ENCODE data around the gene ZCCHC7. TPM values are rescaled to one million over a fixed set of nuclear protein-coding genes. Genes with fewer than 3 reads are reported as not detected.
A peak's percentile ranks its signal among the peaks of the same experiment; 100 is the strongest.

ZCCHC7 gene
- total and polyA plus RNA-seq, 4 donors = 7.7 to 28.0 (median 12.6) TPM

- DNase-seq (no peak), ATAC-seq (ENCODE audit: insufficient read depth, low FRiP score) (no peak)
- Histone ChIP-seq H3K4me1 (ENCODE audit: control insufficient read depth in 5 of 5, insufficient read depth in 5 of 5, low read length in 5 of 5) (no peaks in the 10 kb centered on the region), H3K27me3 (ENCODE audit: control insufficient read depth in 3 of 3, insufficient read depth in 3 of 3, low read length in 2 of 3) (no peaks in the 10 kb centered on the region), H3K36me3 (ENCODE audit: control insufficient read depth in 4 of 4, insufficient read depth in 4 of 4, low read length in 4 of 4) (no peaks in the 10 kb centered on the region), H3K27ac (ENCODE audit: low read depth in 1 of 2, low read length in 1 of 2) (no peak overlapping the region), H3K9me3 (ENCODE audit: control insufficient read depth in 4 of 4, insufficient read depth in 3 of 4, low read length in 3 of 4) (no peaks in the 10 kb centered on the region), H3K9ac (ENCODE audit: insufficient read depth in 1 of 2, low read length in 2 of 2) (no peak overlapping the region), H3K4me3 (no peak overlapping the region)
- 68 to 80% methylated on average over 4 of the region's 4 CpGs for WGBS, 2 donors
- no peak for TF ChIP-seq CTCF (IDR thresholded peaks at IDR 0.05; ENCODE audit: control extremely low read depth, extremely low read depth)
These were observed 135.8 kb downstream of the ZCCHC7 start for GRCh38 chr9:37255944-37256862.

DNA sequence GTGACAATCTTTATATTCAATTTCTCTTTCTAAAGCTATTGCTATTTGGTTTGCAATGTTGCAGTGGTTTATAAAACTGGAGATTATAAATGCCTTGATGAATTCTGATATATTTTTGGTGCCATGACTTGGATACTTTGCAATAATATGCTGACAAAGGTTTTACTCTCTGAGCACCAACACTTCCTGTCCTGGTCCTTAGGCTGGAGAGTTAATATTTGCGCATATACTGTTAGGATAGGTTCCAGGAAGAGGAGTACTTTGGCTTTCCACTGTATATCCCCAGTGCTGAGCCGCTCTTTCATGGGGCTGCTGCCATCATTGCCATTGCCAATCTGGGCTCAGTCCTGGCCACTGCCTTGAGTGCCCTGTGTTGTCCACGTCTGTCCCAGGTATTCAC is 139.6 kb downstream of the ZCCHC7 start:
- H3K9me3 ChIP-seq (ENCODE audit: control insufficient read depth in 4 of 4, insufficient read depth in 3 of 4, low read length in 3 of 4) = no peaks in the 10 kb centered on the region
- no peak for TF ChIP-seq CTCF (IDR thresholded peaks at IDR 0.05; ENCODE audit: control extremely low read depth, extremely low read depth)
- 92 to 99% methylated on average over 3 of the region's 3 CpGs for WGBS, 2 donors
- DNase-seq = no peak
- no peak overlapping the region for H3K9ac ChIP-seq (ENCODE audit: insufficient read depth in 1 of 2, low read length in 2 of 2)
- H3K36me3 ChIP-seq (ENCODE audit: control insufficient read depth in 4 of 4, insufficient read depth in 4 of 4, low read length in 4 of 4) = no peaks in the 10 kb centered on the region
- ATAC-seq (ENCODE audit: insufficient read depth, low FRiP score) = no peak
- no peak overlapping the region for H3K4me3 ChIP-seq
- no peaks in the 10 kb centered on the region for H3K27me3 ChIP-seq (ENCODE audit: control insufficient read depth in 3 of 3, insufficient read depth in 3 of 3, low read length in 2 of 3)
- no peak overlapping the region for H3K27ac ChIP-seq (ENCODE audit: low read depth in 1 of 2, low read length in 1 of 2)
- H3K4me1 ChIP-seq (ENCODE audit: control insufficient read depth in 5 of 5, insufficient read depth in 5 of 5, low read length in 5 of 5) = no peaks in the 10 kb centered on the region

DNA sequence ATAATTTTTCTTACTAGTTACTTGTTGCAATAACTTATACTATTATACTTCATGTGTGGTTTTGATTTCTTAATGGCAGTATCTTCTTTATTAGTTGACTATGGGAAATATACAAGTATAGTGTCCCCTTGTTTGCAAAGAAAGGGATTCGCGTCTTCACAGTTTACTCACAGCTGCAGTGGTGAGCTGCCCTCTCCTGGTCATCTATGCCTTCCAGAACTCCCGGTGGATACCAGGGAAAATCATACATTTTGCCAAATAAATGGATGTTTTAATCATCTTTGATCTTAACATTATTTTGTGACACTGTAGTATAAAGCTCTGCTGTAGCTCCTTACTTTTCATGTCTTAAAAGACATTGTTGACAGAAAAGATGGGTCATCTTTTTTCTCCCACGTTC is 142.0 kb downstream of the ZCCHC7 start:
- no peak overlapping the region for H3K9ac ChIP-seq (ENCODE audit: insufficient read depth in 1 of 2, low read length in 2 of 2)
- no peaks in the 10 kb centered on the region for H3K36me3 ChIP-seq (ENCODE audit: control insufficient read depth in 4 of 4, insufficient read depth in 4 of 4, low read length in 4 of 4)
- no peaks in the 10 kb centered on the region for H3K27me3 ChIP-seq (ENCODE audit: control insufficient read depth in 3 of 3, insufficient read depth in 3 of 3, low read length in 2 of 3)
- H3K4me1 ChIP-seq (ENCODE audit: control insufficient read depth in 5 of 5, insufficient read depth in 5 of 5, low read length in 5 of 5) = no peaks in the 10 kb centered on the region
- ATAC-seq (ENCODE audit: insufficient read depth, low FRiP score) = no peak
- WGBS, 2 donors = 82 to 84% methylated on average over 4 of the region's 4 CpGs
- no peak overlapping the region for H3K4me3 ChIP-seq
- H3K27ac ChIP-seq (ENCODE audit: low read depth in 1 of 2, low read length in 1 of 2) = no peak overlapping the region
- DNase-seq = peak; percentile 20 to 58 (median 48)
- H3K9me3 ChIP-seq (ENCODE audit: control insufficient read depth in 4 of 4, insufficient read depth in 3 of 4, low read length in 3 of 4) = no peaks in the 10 kb centered on the region
- TF ChIP-seq CTCF (IDR thresholded peaks at IDR 0.05; ENCODE audit: control extremely low read depth, extremely low read depth) = no peak

Measured in lung (tissue), 12 donors.